GM12878 (cell line): ENCODE results near the gene CHP1. TPM values are rescaled to one million over a fixed set of nuclear protein-coding genes. Genes with fewer than 3 reads are reported as not detected.

Source experiments
- ATF2 ChIP-seq: IDR thresholded peaks from 2 replicates; pipeline ENCODE4 v1.6.1; 2012; ENCODE audit warnings: low read length, inconsistent platforms
- CBX3 ChIP-seq: fragments of 200-600 bp; sonication (generic); IDR thresholded peaks from 2 replicates; pipeline ENCODE4 v1.6.1; 2016; ENCODE audit warnings: low read depth, borderline replicate concordance
- CUX1 ChIP-seq: IDR thresholded peaks from 2 replicates; pipeline ENCODE4 v1.6.1; 2012; ENCODE audit warnings: improper control_type of control experiment, low read depth, low read length; ENCODE audit not compliant: insufficient replicate concordance
- HDAC6 ChIP-seq: fragments of 200-600 bp; sonication (generic); IDR thresholded peaks from one replicate; pipeline ENCODE4 v1.8.0; 2017; ENCODE audit warnings: antibody characterized with exemption; ENCODE audit not compliant: unreplicated experiment
- HSF1 ChIP-seq: fragments of 150-350 bp; IDR thresholded peaks from 2 replicates; pipeline ENCODE4 v1.6.1; 2014; ENCODE audit warnings: mild to moderate bottlenecking, low read depth, low read length
- IRF5 ChIP-seq: fragments of 450-650 bp; IDR thresholded peaks from 2 replicates; pipeline ENCODE4 v1.6.1; 2017; ENCODE audit warnings: borderline replicate concordance
- MAX ChIP-seq: IDR thresholded peaks from 2 replicates; pipeline ENCODE4 v1.6.1; 2012; ENCODE audit warnings: low read depth, low read length, improper control_type of control experiment
- MEF2B ChIP-seq: fragments of 450-650 bp; IDR thresholded peaks from 2 replicates; pipeline ENCODE4 v1.6.1; 2018; ENCODE audit warnings: mild to moderate bottlenecking, moderate library complexity; ENCODE audit not compliant: partially characterized antibody, poor library complexity, severe bottlenecking
- MTA3 ChIP-seq: IDR thresholded peaks from 2 replicates; pipeline ENCODE4 v1.6.1; 2012; ENCODE audit warnings: low read length, inconsistent platforms, borderline replicate concordance
- POU2F2 ChIP-seq: IDR thresholded peaks from 3 replicates; pipeline ENCODE4 v1.6.1; 2011; ENCODE audit warnings: low read depth, mild to moderate bottlenecking, low read length, borderline replicate concordance
- SIN3A ChIP-seq: IDR thresholded peaks from 2 replicates; pipeline ENCODE4 v1.6.1; 2012; ENCODE audit warnings: low read depth, low read length, improper control_type of control experiment
- TCF7 ChIP-seq: IDR thresholded peaks from 2 replicates; pipeline ENCODE4 v1.6.1; 2014; ENCODE audit warnings: antibody characterized with exemption, borderline replicate concordance
- ZNF592 ChIP-seq: fragments of 450-650 bp; IDR thresholded peaks from 2 replicates; pipeline ENCODE4 v1.6.1; 2017; ENCODE audit warnings: mild to moderate bottlenecking, moderate library complexity
- polyA plus RNA-seq, 11 experiments: library from polyadenylated mRNA; depleted of rRNA in 4 of 11; unstranded in 6 of 11; stranded (reverse) in 5 of 11; fragments of >200 nt; fragmentation: Nextera tagmentation in 4 of 11; fragmentation: Illumina TruSeq in 1 of 11; extraction: Ambion mirVana in 4 of 11; extraction: Trizol in 1 of 11; gene quantifications; 1 replicate in 1 of 11; 2 replicates in 10 of 11; pipeline versions ENCODE4 v1.2.1 to v1.2.3, GENCODE V29; 2011 to 2016; ENCODE audit warnings: inconsistent platforms in 2 of 11, missing spikeins in 2 of 11, low read depth in 1 of 11
- total RNA-seq, 4 experiments: library from RNA; depleted of rRNA in 3 of 4; stranded (reverse); fragments of >200 nt in 3 of 4; fragmentation: Illumina TruSeq in 1 of 4; extraction: Trizol in 1 of 4; gene quantifications; 2 replicates each; pipeline versions ENCODE4 v1.2.1 to v1.2.3, GENCODE V29; 2013 to 2021

Gene CHP1
- total and polyA plus RNA-seq, 10 of the 15 experiments (the other 5 are each of a cell fraction or from before 2014, with no cell fraction given) = 25.7 to 45.9 (median 39.1) TPM

GRCh38 chr15:41292521-41292920, 61.5 kb downstream of the CHP1 start (continued):
- no peak for TF ChIP-seq ZNF592
- TF ChIP-seq HSF1 = no peak
- TF ChIP-seq MEF2B = no peak
- no peak for TF ChIP-seq HDAC6
- TF ChIP-seq MTA3 = no peak
- TF ChIP-seq ATF2 = no peak
- TF ChIP-seq MAX = no peak
- no peak for TF ChIP-seq CUX1
- TF ChIP-seq IRF5 = no peak
- no peak for TF ChIP-seq POU2F2
- TF ChIP-seq TCF7 = no peak
- TF ChIP-seq CBX3 = no peak
- no peak for TF ChIP-seq SIN3A
- TF ChIP-seq, all 136 proteins: peak for 0
